ENCODE results near the gene MYZAP. TPM values are rescaled to one million over a fixed set of nuclear protein-coding genes. Genes with fewer than 3 reads are reported as not detected.

MYZAP gene
- total RNA-seq, 4 donors from 2014 or later, result 7.7 to 21.4 (median 19.4) TPM

GRCh38 chr15:57639306-57639705 lies 47.6 kb downstream of the MYZAP start:
- DNase-seq (ENCODE audit: low spot score in 2 of 2), result no peak
- WGBS, 2 donors, result 85% methylated on average over 6 of the region's 6 CpGs
- intact Hi-C loops (cut with DNase I; ENCODE audit: low total_unique reads), result no loop called here

GRCh38 chr15:57640930-57641682 lies 49.4 kb downstream of the MYZAP start:
- DNase-seq (ENCODE audit: low spot score in 2 of 2), result no peak
- H3K4me3 ChIP-seq (ENCODE audit: low read depth, poor library complexity, severe bottlenecking), result no peak overlapping the region
- TF ChIP-seq POLR2A (IDR thresholded peaks at IDR 0.05), result no peak
- TF ChIP-seq CTCF (IDR thresholded peaks at IDR 0.05), result no peak
- 64 to 72% methylated on average over 8 of the region's 8 CpGs for WGBS, 2 donors
- intact Hi-C loops (cut with DNase I; ENCODE audit: low total_unique reads), result no loop called here

More at GRCh38 chr15:57639306-57639705, 47.6 kb downstream of the MYZAP start:
- no peak overlapping the region for H3K4me3 ChIP-seq (ENCODE audit: low read depth, poor library complexity, severe bottlenecking)
- TF ChIP-seq POLR2A (IDR thresholded peaks at IDR 0.05) (no peak), CTCF (IDR thresholded peaks at IDR 0.05) (no peak)

- WGBS, 2 donors, result 59 to 73% methylated on average over 4 of the region's 4 CpGs
- H3K4me3 ChIP-seq (ENCODE audit: low read depth, poor library complexity, severe bottlenecking), result no peak overlapping the region
- no peak for TF ChIP-seq CTCF (IDR thresholded peaks at IDR 0.05)
- no peak for TF ChIP-seq POLR2A (IDR thresholded peaks at IDR 0.05)
- intact Hi-C loops (cut with DNase I; ENCODE audit: low total_unique reads), result no loop called here
- DNase-seq (ENCODE audit: low spot score in 2 of 2), result no peak
Measured at GRCh38 chr15:57643826-57644225, 52.1 kb downstream of the MYZAP start.

GRCh38 chr15:57646087-57646486 lies 54.4 kb downstream of the MYZAP start:
- intact Hi-C loops (cut with DNase I; ENCODE audit: low total_unique reads), result no loop called here
- WGBS, 2 donors, result 79% methylated on average over 5 of the region's 5 CpGs
- no peak for DNase-seq (ENCODE audit: low spot score in 2 of 2)
- H3K4me3 ChIP-seq (ENCODE audit: low read depth, poor library complexity, severe bottlenecking), result no peak overlapping the region
- no peak for TF ChIP-seq CTCF (IDR thresholded peaks at IDR 0.05)
- TF ChIP-seq POLR2A (IDR thresholded peaks at IDR 0.05), result no peak

- DNase-seq (ENCODE audit: low spot score in 2 of 2), result no peak
- TF ChIP-seq CTCF (IDR thresholded peaks at IDR 0.05), result no peak
- TF ChIP-seq POLR2A (IDR thresholded peaks at IDR 0.05), result no peak
- H3K4me3 ChIP-seq (ENCODE audit: low read depth, poor library complexity, severe bottlenecking), result no peak overlapping the region
- WGBS, 2 donors, result 74% methylated on average over 6 of the region's 6 CpGs
- intact Hi-C loops (cut with DNase I; ENCODE audit: low total_unique reads), result no loop called here
Measured at GRCh38 chr15:57647071-57647790, 55.5 kb downstream of the MYZAP start.

Data from lower leg skin (tissue), 4 donors.